ENCODE measurements around the gene BTLA. TPM values are rescaled to one million over a fixed set of nuclear protein-coding genes. Genes with fewer than 3 reads are reported as not detected.
A peak's percentile ranks its signal among the peaks of the same experiment; 100 is the strongest.

Gene BTLA
- total and polyA plus RNA-seq, 10 of the 15 experiments (the other 5 are each of a cell fraction or from before 2014, with no cell fraction given), result 55.4 to 134 (median 84.2) TPM

GRCh38 chr3:112498914-112499711 is at the start of gene BTLA (continued):
- no peak for TF ChIP-seq ESRRA (IDR thresholded peaks at IDR 0.05; ENCODE audit: low read length)
- 0 out of 2 replicates have a peak, but pooled peaks have one; percentile 8 for TF ChIP-seq CREB1 (IDR thresholded peaks at IDR 0.05; ENCODE audit: low read depth)
- 0 out of 2 replicates have a peak, but pooled peaks have one; percentile 8 for TF ChIP-seq YY1 (IDR thresholded peaks at IDR 0.05; ENCODE audit: low read depth, low read length)
- no peak for TF ChIP-seq BRCA1 (IDR thresholded peaks at IDR 0.05; ENCODE audit: low read depth, low read length)
- no peak for TF ChIP-seq USF2 (IDR thresholded peaks at IDR 0.05; ENCODE audit: borderline replicate concordance, low read depth, low read length)
- TF ChIP-seq NBN (IDR thresholded peaks at IDR 0.05), result peak; percentile 85
- TF ChIP-seq HDAC6 (IDR thresholded peaks at IDR 0.05; ENCODE audit: unreplicated experiment), result no peak
- TF ChIP-seq POLR2A (IDR thresholded peaks at IDR 0.05; ENCODE audit: low read depth, low read length), result peak; percentile 52; the same call in 1 of the 2 replicates
- TF ChIP-seq NR2C2 (IDR thresholded peaks at IDR 0.05; ENCODE audit: borderline replicate concordance, control insufficient read depth, insufficient read length, low read depth), result no peak
- TF ChIP-seq MXI1 (IDR thresholded peaks at IDR 0.05; ENCODE audit: low read depth, low read length), result peak; percentile 66; the same call in 1 of the 2 replicates
- peak; percentile 96 for TF ChIP-seq MLLT1 (IDR thresholded peaks at IDR 0.05)
- no peak for TF ChIP-seq KLF5 (IDR thresholded peaks at IDR 0.05; ENCODE audit: partially characterized antibody)
- TF ChIP-seq SREBF1 (IDR thresholded peaks at IDR 0.05; ENCODE audit: low read length), result no peak
- TF ChIP-seq ATF2 (IDR thresholded peaks at IDR 0.05; ENCODE audit: low read length), result peak; percentile 41; the same call in 1 of the 2 replicates
- TF ChIP-seq FOS (IDR thresholded peaks at IDR 0.05; ENCODE audit: borderline replicate concordance, extremely low read depth, insufficient read length), result no peak
- TF ChIP-seq NR2C1 (IDR thresholded peaks at IDR 0.05), result no peak
- peak; percentile 97 for TF ChIP-seq RUNX3 (IDR thresholded peaks at IDR 0.05; ENCODE audit: low read length)
- TF ChIP-seq TCF3 (IDR thresholded peaks at IDR 0.05; ENCODE audit: borderline replicate concordance, insufficient read depth, low read depth, low read length), result no peak
